Panc1 (cell line): Measurements from ENCODE around the gene CLP1.

Source experiments
- POLR2AphosphoS5 ChIP-seq: IDR thresholded peaks from 2 replicates; pipeline ENCODE4 v1.6.1; 2012; ENCODE audit warnings: mild to moderate bottlenecking, low read depth, low read length, moderate library complexity
- SIN3A ChIP-seq: IDR thresholded peaks from 2 replicates; pipeline ENCODE4 v1.6.1; 2012; ENCODE audit warnings: low read depth, mild to moderate bottlenecking, low read length, moderate library complexity, borderline replicate concordance; ENCODE audit not compliant: insufficient read depth
- TCF7L2 ChIP-seq: IDR thresholded peaks from 2 replicates; pipeline ENCODE4 v1.6.1; 2011; ENCODE audit warnings: mild to moderate bottlenecking, low read depth, low read length, inconsistent platforms
- TF ChIP-seq, protein P1 (sequence below): fragments of 450-650 bp; IDR thresholded peaks from 2 replicates; pipeline ENCODE4 v1.5.1; 2017; ENCODE audit warnings: mild to moderate bottlenecking
- TF ChIP-seq, protein P2 (sequence below), 2 experiments: IDR thresholded peaks; 2 replicates each; pipeline ENCODE4 v1.6.1; 2011 to 2012; ENCODE audit warnings: low read depth in 2 of 2, control low read depth in 1 of 2, low read length in 1 of 2, mild to moderate bottlenecking in 1 of 2, moderate library complexity in 1 of 2; ENCODE audit not compliant: insufficient read depth in 1 of 2

GRCh38 chr11:57624864-57625263, 32.7 kb upstream of the CLP1 start:
- no peak for TF ChIP-seq POLR2AphosphoS5
- TF ChIP-seq, protein P1, sequence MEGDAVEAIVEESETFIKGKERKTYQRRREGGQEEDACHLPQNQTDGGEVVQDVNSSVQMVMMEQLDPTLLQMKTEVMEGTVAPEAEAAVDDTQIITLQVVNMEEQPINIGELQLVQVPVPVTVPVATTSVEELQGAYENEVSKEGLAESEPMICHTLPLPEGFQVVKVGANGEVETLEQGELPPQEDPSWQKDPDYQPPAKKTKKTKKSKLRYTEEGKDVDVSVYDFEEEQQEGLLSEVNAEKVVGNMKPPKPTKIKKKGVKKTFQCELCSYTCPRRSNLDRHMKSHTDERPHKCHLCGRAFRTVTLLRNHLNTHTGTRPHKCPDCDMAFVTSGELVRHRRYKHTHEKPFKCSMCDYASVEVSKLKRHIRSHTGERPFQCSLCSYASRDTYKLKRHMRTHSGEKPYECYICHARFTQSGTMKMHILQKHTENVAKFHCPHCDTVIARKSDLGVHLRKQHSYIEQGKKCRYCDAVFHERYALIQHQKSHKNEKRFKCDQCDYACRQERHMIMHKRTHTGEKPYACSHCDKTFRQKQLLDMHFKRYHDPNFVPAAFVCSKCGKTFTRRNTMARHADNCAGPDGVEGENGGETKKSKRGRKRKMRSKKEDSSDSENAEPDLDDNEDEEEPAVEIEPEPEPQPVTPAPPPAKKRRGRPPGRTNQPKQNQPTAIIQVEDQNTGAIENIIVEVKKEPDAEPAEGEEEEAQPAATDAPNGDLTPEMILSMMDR: no peak
- no peak for TF ChIP-seq TCF7L2
- no peak for TF ChIP-seq SIN3A
- TF ChIP-seq, protein P2, sequence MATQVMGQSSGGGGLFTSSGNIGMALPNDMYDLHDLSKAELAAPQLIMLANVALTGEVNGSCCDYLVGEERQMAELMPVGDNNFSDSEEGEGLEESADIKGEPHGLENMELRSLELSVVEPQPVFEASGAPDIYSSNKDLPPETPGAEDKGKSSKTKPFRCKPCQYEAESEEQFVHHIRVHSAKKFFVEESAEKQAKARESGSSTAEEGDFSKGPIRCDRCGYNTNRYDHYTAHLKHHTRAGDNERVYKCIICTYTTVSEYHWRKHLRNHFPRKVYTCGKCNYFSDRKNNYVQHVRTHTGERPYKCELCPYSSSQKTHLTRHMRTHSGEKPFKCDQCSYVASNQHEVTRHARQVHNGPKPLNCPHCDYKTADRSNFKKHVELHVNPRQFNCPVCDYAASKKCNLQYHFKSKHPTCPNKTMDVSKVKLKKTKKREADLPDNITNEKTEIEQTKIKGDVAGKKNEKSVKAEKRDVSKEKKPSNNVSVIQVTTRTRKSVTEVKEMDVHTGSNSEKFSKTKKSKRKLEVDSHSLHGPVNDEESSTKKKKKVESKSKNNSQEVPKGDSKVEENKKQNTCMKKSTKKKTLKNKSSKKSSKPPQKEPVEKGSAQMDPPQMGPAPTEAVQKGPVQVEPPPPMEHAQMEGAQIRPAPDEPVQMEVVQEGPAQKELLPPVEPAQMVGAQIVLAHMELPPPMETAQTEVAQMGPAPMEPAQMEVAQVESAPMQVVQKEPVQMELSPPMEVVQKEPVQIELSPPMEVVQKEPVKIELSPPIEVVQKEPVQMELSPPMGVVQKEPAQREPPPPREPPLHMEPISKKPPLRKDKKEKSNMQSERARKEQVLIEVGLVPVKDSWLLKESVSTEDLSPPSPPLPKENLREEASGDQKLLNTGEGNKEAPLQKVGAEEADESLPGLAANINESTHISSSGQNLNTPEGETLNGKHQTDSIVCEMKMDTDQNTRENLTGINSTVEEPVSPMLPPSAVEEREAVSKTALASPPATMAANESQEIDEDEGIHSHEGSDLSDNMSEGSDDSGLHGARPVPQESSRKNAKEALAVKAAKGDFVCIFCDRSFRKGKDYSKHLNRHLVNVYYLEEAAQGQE (IDR thresholded peaks at IDR 0.05; ENCODE audit: insufficient read depth in 1 of 2, low read depth in 2 of 2, low read length in 1 of 2): no peak
